ENCODE data around the gene NKX6-2.
"Not testable (repeated sequence)": the region's sequence is repeated elsewhere in the genome, so short reads cannot be mapped to it uniquely, and the experiment has no call there.

NKX6-2 gene

DNA sequence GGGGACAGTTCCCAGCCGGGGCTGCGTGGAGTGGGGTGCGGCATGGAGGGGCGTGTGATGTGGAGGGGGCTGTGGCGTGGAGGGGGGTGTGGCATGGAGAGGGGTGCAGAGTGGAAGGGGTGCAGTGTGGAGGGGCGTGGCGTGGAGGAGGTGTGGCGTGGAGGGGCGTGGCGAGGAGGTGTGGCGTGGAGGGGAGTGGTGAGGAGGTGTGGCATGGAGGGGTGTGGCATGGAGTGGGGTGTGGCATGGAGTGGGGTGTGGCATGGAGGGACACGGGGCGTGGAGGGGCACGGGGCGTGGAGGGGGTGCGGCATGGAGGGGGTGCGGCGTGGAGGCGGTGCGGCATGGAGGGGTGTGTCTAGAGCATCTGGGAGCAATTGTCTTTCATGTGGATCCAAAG lies 33.6 kb downstream of the NKX6-2 start:
- DNase-seq: no peak

DNA sequence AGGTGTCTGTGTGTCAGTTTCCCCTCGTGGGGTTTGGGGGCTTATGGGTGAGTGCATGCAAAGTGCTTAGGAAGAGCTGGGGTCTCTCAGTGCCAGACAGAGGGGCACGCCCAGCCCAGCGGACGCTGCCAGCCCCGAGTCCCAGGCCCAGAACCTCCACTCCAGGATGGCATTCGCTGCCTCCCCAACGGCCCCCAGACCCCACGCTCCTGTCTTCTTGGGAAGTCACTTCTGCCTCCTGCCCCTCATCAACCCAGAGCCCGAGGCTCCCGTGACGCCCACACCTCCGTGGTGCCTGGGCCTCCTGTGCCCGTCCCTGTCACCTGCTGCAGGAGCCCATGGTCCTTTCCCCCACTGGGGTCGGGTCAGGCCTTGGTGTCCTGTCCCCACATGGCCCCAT lies 35.0 kb downstream of the NKX6-2 start:
- DNase-seq: no peak

DNA sequence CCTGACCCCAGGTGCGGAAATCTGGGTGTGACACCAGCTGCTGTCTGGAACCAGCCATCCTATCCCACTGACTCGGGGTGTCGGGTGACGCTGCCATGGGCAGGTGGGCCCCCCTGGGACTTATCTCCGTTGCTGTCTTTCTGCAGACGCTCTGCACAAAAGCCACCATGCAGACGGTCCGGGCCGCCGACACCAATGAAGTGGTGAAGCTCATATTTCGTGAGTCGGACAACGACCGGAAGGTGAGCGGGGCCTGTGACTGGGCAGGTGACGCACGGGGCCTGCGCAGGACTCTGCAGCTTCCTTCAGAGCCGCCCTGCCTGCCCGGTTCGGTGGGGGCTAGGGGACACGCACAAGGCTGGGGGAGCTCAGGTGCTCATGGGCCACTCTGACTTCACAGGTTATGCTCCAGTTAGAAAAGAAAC lies 36.6 kb downstream of the NKX6-2 start:
- no peak for DNase-seq

DNA sequence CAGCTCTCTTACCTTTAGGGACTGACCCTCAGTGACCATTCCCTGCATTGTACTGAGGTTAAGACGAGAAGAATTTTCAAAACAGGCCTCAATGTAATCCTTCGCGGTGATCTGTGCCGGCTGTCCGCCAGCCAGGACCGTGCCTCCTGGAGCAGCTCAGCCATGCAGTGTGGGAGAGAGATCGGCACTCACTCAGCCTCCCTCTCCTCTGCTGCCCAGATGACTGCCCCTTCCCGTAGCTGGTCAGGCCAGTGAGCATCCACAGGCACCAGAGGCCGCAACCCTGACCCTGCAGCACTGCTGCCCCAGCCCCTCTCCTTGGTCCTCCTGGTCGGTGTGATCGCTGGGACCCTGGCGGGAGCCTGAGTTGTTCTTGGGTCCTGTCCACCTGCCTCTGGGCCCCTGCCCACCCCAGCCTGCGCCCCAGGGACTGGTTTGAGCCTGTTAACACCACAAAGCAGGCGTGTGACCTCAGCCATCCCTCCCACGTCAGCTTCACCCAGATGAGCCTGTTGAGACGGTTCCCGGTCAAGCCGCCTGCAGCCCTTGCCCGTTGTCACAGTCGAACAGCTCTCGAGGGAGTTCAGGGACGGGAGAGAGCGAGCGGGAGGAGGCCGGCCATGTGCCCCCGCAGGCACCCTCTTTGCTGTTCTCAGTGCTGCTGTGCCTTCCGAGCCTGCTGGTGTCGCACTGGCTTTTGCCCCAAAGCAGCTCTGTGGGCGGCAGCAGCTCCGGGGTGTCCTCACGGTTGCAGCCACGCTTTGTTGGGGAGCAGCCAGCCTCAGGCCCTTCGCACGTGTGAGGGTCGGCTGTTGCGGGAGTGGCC lies 37.2 kb downstream of the NKX6-2 start:
- no peak for DNase-seq

DNA sequence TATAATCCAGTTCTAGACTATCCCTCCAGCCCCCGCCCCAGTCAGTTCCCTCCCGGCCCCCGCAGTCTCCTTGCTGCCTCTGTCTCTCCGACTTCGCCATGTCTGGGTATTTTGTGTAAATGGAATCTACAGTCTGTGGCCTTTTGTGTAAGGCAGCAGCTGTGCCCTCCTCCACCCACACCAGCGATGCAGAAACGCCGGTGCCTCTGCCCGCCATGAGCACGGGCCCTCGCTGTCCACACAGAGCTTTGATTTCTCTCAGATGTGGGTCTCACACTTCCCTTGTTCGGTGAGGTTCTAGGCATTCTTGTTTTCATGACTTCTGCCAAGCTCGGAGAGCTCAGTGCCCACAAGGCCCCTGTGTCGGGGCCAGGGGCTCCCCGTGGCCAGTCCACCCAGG lies 37.8 kb downstream of the NKX6-2 start:
- no peak for DNase-seq

DNA sequence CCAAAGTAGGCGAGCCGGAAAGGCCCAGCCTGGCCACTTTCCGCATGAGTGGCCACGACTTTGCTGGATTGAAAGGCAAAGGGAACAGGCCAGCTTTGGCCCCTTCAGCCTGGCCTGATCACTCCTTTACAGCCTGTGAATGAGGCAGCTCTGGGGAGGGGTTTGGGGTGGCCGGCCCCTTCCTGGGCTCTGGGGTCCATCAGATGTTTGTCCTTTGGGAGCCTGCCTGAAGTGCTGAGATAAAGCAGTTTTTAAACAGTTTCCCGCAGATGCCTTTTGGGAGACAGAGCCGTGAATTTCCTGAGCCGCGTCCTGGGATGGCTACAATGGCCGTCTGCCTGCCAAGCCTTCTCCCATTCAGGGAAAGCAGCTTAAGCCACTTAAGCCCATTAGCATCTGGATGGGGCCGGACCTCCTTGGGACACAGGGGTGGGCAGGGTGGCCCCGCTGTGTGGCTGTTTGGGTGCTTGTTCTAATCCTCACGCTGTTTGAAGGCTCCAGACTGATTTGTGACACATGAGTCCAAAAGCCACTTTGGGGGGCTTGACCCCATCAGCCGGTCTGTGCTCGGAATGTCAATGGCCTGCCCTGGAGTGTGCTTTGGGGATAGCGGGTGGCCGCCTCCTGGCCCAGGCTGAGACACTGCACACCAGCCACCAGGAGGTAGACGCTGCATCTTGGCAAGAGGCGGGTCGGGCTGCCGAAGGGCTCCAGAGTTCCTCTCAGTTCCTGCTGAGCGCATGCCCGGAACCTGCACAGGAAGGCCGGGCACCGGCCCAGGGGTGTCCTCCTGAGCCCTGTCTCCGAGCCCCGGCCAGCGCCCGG lies 38.9 kb downstream of the NKX6-2 start:
- no peak for DNase-seq

DNA sequence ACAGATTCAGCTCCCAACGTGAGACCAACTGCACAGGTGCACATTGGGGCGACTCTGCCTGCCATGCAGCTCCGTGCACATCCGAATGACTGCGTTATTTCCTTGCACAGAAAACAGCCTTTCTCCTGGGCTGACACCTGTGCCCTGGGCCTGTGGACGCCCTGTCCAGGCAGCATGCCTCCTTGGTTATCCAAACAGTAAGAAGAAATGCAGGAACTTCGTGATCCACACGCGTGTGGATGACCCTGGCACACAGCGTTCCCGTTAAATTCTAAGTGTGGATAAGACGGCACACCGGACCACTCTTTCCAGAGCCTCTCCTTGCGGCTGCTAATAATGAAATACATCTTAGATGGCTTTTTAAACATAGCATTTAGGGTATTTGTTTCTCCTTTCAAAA lies 39.6 kb downstream of the NKX6-2 start:
- DNase-seq: no peak

DNA sequence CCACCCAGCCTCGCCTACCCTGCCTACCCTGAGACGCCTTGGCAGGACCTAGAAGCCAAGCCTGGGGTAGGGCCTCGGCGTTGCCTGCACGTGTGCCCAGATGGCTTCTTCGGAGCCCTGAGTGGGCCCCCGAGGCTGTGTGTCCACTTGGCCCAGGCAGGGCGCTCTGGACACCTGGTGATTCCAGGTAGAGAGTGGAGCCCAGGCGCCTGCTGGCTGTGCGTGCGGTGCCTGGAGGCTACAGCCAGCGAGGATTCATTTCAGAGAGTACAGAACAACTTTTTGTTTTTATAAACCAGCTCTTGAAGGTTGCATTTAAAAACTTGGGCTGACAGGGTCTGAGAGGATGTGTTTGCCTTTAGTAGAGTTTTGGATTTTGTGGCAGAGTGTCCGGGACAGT lies 40.0 kb downstream of the NKX6-2 start:
- DNase-seq: no peak

DNA sequence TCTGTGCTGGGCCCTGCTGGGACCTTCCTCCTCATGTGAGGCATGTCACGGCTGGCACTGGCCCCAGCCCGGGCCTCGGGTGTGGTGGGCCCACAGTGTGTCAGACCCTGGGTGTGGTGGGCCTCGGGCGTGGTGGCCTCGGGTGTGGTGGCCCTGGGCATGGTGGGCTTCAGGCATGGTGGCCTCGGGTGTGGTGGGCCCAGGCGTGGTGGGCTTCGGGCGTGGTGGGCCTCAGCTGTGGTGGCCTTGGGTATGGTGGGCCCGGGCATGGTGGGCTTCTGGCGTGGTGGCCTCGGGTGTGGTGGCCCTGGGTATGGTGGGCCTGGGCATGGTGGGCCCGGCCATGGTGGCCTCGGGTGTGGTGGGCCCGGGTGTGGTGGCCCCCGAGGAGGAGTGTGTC lies 40.4 kb downstream of the NKX6-2 start:
- DNase-seq: no peak

DNA sequence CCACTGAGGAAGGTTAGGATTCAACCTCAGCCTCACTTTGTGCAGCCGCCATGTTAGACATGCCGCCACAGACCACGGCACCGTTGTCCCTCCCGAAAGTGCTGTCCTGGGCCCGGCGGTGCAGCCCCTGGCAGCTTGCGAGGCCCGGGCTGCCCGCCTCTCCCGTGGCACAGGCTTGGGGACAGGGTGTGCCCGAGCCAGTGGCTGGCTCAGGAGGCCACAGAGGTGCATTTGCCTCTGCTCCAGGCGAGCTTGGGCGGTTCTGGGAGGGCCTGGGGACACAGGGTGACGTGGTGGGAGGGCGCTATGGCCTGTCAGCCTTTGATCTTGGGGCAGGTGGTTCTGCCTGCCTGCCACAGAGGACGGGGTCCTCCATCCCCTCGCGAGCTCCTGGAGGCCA lies 41.1 kb downstream of the NKX6-2 start:
- DNase-seq: no peak

DNA sequence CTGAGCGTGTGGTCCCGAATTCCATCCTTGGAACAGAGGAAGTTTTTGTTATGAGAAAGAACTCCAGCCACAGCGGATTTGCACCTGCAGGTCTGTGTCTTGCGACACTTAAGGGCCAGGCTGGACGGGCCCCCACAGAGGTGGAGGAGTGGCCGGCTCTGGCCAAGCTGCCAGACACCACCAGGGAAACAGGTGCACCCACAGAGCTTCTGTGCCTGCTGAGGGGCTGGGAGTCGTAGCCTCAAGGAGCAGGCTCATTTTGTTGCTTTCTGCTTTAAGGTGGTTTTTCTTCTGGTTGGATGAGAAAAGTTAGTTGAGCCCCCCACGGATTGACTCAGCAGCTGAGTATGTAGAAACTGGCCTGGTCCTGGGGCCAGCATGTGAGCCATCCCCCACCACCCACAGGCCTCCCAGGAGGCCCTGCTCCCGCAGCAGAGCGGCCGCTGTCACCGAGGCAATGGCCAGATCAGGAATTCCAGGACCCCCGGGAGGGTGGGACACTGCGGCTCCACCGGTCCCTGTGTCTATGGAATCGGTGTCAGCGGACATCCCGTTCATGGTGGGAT lies 41.9 kb downstream of the NKX6-2 start:
- DNase-seq: no peak

DNA sequence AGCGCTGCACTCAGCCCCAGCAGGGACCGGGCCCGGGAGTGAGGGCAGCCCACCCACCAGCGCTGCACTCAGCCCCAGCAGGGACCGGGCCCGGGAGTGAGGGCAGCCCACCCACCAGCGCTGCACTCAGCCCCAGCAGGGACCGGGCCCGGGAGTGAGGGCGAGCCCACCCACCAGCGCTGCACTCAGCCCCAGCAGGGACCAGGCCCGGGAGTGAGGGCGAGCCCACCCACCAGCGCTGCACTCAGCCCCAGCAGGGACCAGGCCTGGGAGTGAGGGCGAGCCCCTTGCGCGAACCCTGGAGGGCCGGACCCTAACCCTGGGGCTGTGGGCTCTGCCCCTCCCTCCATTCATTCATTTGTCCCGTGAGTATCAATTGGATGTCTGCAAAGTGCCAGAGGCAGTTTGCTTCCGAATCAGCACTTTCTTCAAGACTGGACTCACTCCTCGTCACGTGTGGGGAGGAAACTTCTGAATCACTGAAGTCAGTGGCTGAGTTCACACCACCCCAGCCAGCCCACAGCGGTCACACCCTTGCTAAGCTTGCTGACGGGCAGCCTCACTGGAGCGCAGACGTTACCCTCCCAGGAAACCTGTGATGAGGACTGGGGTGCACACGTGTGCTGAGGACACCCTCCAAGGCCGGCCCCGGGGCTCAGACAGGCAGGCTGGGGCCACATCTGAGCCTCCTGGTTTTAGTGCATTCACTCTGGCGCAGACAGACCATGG lies 42.6 kb downstream of the NKX6-2 start:
- not testable (repeated sequence) for DNase-seq

DNA sequence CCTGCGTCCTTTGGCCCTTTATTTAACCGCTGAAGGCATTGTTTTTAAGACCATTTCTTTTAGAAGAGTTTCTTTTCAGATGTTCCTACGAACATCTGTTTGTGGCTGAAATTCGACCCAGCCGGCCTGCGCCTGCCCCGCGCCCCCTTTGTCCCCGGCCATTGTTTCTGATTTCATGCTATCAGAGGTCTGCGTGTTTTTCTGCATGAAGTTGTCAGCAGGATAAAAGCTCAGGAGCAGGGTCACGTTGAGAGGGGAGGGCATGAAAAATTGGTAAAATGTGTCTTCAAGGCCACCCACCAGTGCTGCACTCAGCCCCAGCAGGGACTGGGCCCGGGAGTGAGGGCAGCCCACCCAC lies 43.1 kb downstream of the NKX6-2 start:
- no peak for DNase-seq

DNA sequence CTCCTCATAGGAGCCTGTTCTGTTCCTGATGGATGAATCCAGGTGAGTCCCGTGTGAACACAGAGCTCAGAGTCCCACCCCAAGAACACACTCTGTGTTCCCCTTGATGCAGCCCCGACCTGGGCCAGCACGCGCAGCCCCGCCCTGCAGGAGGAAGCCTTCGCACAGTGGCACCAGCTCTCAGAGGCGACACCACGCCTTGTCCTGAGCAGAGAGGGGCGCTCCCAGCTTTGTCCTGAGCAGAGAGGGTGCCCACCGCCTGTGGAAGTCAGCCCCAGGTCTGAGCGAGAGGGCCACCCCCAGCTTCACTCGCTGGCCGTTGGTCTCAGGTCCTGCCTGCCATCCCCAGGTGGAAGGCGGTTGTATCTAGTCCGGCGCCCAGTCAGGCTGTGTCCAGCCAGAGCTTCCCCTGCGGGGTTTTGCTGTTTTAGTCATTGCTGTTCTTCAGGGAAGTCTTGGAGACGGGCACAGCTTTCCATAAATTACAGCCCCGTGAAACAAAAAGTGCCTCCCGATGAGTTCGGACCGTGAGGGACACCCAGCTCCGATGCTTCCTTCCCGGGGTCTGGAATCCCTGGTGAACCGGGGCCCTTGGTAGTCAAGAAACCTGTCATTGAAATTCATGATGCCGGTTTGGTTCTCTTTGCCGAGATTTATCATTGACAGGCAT lies 43.6 kb downstream of the NKX6-2 start:
- DNase-seq: no peak

DNA sequence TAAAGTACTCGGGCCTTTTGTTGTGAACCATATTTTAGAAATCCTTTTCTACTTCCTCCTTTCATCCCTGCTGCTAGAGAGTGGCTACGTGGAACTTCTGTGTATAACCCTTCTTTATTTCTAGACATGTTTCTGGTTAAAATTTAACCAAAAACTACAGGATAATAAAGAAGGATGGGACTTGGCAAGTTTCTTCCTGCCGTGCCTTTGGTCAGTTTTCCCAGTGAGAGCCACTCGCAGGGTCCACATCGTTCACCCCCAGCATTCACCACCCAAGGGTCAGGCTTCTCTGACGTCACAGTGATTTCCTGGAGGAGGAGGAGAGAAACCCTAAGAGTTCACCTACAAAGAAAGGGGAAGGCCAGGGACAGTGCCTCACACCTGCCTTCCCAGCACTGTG lies 45.4 kb downstream of the NKX6-2 start:
- no peak for DNase-seq

DNA sequence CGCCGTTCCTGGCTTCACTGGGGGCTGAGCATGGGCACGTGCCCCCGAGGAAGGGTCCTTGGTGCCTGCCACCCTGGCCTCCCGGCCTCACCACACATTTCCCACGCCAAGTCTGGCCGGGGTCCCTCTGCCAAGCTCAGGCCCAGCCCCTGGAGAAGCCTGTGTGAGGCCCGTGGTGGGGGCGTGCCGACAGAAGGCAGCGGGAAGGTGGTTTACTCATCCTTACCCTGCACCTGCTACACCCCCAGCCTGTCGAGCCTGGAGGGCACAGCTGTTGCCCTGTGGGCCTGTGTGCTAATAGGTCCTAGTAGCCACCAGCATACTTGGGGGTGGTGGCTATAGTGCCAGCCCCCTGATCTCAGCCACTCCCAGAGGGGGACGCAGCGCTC lies 46.7 kb downstream of the NKX6-2 start:
- DNase-seq: no peak

DNA sequence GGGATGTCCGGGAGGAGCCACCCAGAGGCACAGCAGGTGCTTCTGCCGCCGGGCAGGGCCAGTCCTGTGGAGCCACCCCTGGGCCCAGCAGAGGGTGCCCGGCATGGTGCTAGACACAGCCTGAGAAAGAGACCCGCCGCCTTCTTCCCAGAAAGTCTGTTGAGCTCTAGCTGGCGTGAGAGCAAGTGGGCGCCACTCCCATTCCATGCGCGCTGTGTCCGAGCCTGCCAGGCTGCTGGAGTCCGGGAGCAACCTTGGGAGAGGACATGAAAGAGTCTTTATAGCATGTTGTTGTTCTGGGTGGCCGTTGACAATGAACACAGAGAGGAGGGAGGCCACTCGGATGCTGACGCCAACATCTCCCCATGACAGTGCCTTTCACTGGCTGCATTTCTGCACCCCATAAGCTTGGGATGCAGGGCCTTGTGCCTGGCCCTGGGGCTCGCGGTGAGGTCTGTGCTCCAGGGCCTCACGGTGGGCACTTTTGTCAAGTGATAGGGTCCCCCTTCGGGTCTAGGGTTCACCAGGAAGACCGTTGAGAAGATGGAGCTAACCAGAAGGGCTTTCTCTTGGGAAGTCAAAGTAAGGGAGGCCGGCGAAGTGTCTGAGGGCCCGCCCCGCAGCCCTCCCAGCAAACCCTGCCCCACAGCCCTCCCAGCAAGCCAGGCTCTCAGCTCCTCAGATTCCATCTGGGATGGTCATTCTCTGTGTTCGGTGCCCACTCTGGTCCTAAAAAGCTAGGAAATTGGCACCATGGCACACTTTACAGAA lies 47.3 kb downstream of the NKX6-2 start:
- no peak for DNase-seq

DNA sequence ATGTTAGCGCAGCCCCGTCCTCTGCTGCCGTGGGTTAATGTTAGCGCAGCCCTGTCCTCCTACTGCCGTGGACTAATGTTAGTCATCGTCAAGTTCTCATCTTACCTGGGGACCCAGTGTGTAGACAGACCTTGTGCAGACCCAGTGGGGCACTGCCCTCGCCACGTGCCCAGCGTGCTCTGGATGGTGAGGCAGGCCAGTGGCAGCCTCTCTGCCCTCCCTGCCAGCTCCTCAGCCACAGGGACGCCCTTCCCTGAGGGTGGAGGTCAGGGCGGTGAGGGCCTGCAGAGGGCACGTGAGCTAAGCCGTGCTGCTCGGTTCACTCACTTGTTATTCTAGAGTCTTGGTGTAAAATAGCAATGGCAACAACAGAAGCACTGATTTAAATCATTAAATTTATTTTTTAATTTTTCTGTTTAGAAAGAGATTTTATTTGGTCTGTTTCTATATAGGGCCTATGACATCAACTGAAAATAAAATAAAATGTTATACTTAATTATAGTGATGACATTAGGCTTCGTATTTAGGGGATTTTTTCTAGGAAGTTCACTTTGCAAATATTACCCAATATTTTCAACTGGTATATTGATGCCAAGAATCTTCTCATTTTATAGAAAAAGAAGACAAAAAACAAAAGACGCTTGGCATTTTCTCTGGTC lies 48.4 kb downstream of the NKX6-2 start:
- no peak for DNase-seq

DNA sequence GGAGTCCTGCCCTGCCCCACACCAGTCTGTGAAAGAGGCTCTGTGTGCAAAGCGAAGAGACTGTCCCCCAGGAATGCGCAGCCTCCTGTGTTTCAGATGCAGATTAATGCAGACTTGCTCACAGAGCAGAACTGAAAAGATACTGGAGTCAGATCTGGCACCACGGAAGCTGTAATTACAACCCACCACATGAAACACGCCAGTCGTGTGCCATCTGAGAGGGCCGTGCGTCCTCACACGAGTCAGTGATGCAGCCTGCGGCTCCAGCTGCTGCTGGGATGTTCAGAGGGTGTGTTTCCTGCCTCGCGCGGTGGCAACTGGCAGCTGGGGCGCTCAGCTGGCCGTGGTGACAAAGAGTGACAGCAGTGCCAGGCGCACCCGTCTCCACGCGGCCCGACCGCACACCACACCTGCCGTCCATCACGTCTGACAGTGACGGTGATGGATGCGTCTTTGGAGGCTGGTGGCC lies 50.0 kb downstream of the NKX6-2 start:
- DNase-seq: no peak

DNA sequence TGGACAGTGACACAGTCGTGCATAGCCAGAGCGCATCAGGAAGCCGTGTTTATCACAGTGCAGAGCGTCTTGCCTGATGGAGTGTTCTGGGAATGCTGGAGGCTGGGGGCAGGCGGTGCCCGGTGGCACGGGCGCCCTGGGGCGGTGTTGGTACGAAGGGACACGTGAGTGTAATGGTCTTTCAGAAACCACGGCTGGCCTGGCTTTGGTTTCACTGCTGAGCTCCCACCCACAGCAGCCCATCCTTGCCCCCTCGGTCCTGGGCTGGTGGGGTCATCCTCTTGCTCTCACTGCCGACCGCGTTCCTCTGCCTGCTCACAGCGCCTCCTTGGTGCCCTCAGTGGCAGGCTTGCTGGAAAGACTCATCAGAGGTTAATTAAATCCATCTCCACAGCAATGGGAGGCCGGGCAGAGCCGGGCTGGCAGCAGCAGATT lies 50.6 kb downstream of the NKX6-2 start:
- no peak for DNase-seq

DNA sequence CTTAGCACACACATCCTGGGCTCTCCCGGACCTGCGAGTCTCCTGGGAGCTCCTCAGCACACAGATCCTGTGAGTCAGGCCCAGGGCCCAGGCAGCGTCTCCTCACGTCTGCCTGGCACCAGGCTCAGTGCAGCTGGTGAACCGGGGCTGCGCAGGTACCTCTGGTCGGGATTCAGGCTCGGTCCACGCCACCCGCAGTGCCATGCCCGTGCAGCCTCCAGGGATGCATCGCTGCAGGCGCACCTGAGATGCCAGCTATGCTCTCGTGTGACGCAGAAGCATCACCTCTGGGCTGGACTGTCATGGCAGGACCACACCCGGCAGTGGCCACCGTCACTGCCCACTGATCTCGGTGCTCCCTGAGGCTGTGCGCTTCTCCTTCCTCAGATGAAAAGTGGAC lies 52.0 kb downstream of the NKX6-2 start:
- DNase-seq: no peak
